H1 (cell line): Measurements from ENCODE around the gene ME1. TPM values are rescaled to one million over a fixed set of nuclear protein-coding genes. Genes with fewer than 3 reads are reported as not detected.

Experiments used
- CTCF ChIA-PET: fragments of 300-600 bp; sonication (Branson Sonifier 250); formaldehyde crosslinking; loops from one replicate; lab custom pipeline; 2021; ENCODE audit not compliant: partially characterized antibody; lab: Charles Lee
- POLR2A ChIA-PET: fragments of 300-600 bp; sonication (Branson Sonifier 250); formaldehyde crosslinking; loops from one replicate; lab custom pipeline; 2021; ENCODE audit warnings: inconsistent platforms; ENCODE audit not compliant: partially characterized antibody; lab: Charles Lee
- DNase-seq, 2 experiments: peaks; one replicate each; pipeline versions ENCODE4 v3.0.0 to v3.0.0-alpha.2; 2010 to 2022; ENCODE audit warnings: low spot score in 2 of 2, low read depth in 1 of 2, mixed read lengths in 1 of 2
- FAIRE-seq: peaks from 2 replicates; lab custom pipeline; 2011; peaks lifted over from hg19 to GRCh38; lab: Jason Lieb, UNC
- H2AFZ ChIP-seq: 2 replicates; pipeline ENCODE4 v1.8.1; 2012; ENCODE audit warnings: low read length, inconsistent platforms
- H2AK5ac ChIP-seq: 2 replicates; pipeline ENCODE4 v1.6.1; 2013; ENCODE audit warnings: low read depth, low read length
- H2BK120ac ChIP-seq: replicated peaks from 2 replicates; pipeline ENCODE3; 2013; ENCODE audit warnings: low read depth, low read length, inconsistent platforms
- H2BK12ac ChIP-seq: 2 replicates; pipeline ENCODE4 v1.6.1; 2013; ENCODE audit warnings: low read depth, low read length
- H2BK15ac ChIP-seq: 2 replicates; pipeline ENCODE4 v1.6.1; 2013; ENCODE audit warnings: low read length
- H2BK20ac ChIP-seq: 2 replicates; pipeline ENCODE4 v1.6.1; 2013; ENCODE audit warnings: low read length
- H2BK5ac ChIP-seq: 2 replicates; pipeline ENCODE4 v1.6.1; 2013; ENCODE audit warnings: low read depth, low read length
- H3K14ac ChIP-seq: 2 replicates; pipeline ENCODE4 v1.6.1; 2013; ENCODE audit warnings: inconsistent platforms; ENCODE audit not compliant: insufficient read length
- H3K18ac ChIP-seq: 2 replicates; pipeline ENCODE4 v1.6.1; 2013; ENCODE audit warnings: low read length; ENCODE audit errors: extremely low read depth
- H3K23ac ChIP-seq: 2 replicates; pipeline ENCODE4 v1.6.1; 2013; ENCODE audit warnings: inconsistent platforms; ENCODE audit not compliant: insufficient read length
- H3K23me2 ChIP-seq: 2 replicates; pipeline ENCODE4 v1.6.1; 2013; ENCODE audit warnings: low read depth, low read length
- H3K27ac ChIP-seq: 2 replicates; pipeline ENCODE4 v1.6.1; 2011; ENCODE audit warnings: low read depth, low read length, inconsistent platforms
- H3K27me3 ChIP-seq, 4 experiments: replicated peaks in 1 of 4; 1 replicate in 1 of 4; 2 replicates in 3 of 4; pipeline versions ENCODE4 v1.6.1 to v1.8.1; 2011 to 2013; ENCODE audit warnings: low read length in 3 of 4, mild to moderate bottlenecking in 3 of 4, inconsistent platforms in 2 of 4, mixed read lengths in 2 of 4, moderate library complexity in 1 of 4; ENCODE audit not compliant: control insufficient read depth in 3 of 4, insufficient read depth in 3 of 4; ENCODE audit errors: extremely low read depth in 1 of 4
- H3K36me3 ChIP-seq, 4 experiments: 2 replicates each; pipeline versions ENCODE4 v1.6.1 to v1.8.1; 2011 to 2013; ENCODE audit warnings: mild to moderate bottlenecking in 4 of 4, low read length in 3 of 4, moderate library complexity in 2 of 4, control low read depth in 1 of 4, inconsistent platforms in 1 of 4; ENCODE audit not compliant: insufficient read depth in 4 of 4, control insufficient read depth in 2 of 4
- H3K4ac ChIP-seq: replicated peaks from 2 replicates; pipeline ENCODE3; 2013; ENCODE audit warnings: low read length, low read depth, mixed read lengths, inconsistent platforms; ENCODE audit not compliant: insufficient read length
- H3K4me1 ChIP-seq, 4 experiments: replicated peaks in 1 of 4; 1 replicate in 1 of 4; 2 replicates in 3 of 4; pipeline versions ENCODE4 v1.6.1 to v1.8.1; 2011 to 2013; ENCODE audit warnings: low read length in 3 of 4, inconsistent platforms in 2 of 4, mixed read lengths in 1 of 4; ENCODE audit not compliant: insufficient read depth in 4 of 4, control insufficient read depth in 3 of 4
- H3K4me2 ChIP-seq, 2 experiments: 2 replicates each; pipeline versions ENCODE4 v1.6.1 to v1.8.1; 2011 to 2013; ENCODE audit warnings: low read depth in 2 of 2, low read length in 2 of 2, control low read depth in 1 of 2, inconsistent platforms in 1 of 2, mild to moderate bottlenecking in 1 of 2; ENCODE audit not compliant: insufficient read depth in 1 of 2
- H3K4me3 ChIP-seq, 4 experiments: fragments of 200-600, 300-600 bp in 1 of 4; sonication (generic), shearing (Covaris generic), sonication (Bioruptor Twin) in 1 of 4; 2 replicates each; pipeline versions ENCODE4 v1.5.1 to v1.8.1; 2011 to 2016; ENCODE audit warnings: low read length in 4 of 4, low read depth in 3 of 4, control low read depth in 2 of 4, inconsistent platforms in 2 of 4, mild to moderate bottlenecking in 2 of 4, mixed read lengths in 1 of 4, moderate library complexity in 1 of 4; ENCODE audit not compliant: insufficient read depth in 2 of 4; ENCODE audit errors: extremely low read depth in 1 of 4
- H3K56ac ChIP-seq: replicated peaks from 2 replicates; pipeline ENCODE3; 2013; ENCODE audit warnings: low read depth, mild to moderate bottlenecking, mixed read lengths, low read length, inconsistent platforms; ENCODE audit not compliant: insufficient read length
- H3K79me1 ChIP-seq: 2 replicates; pipeline ENCODE4 v1.6.1; 2013; ENCODE audit warnings: low read depth, low read length, control low read depth
- H3K79me2 ChIP-seq, 2 experiments: 2 replicates each; pipeline versions ENCODE4 v1.6.1 to v1.8.1; 2012 to 2013; ENCODE audit warnings: low read length in 2 of 2, mild to moderate bottlenecking in 2 of 2, inconsistent platforms in 1 of 2; ENCODE audit not compliant: insufficient read depth in 2 of 2, control insufficient read depth in 1 of 2
- H3K9ac ChIP-seq, 4 experiments: replicated peaks in 1 of 4; 1 replicate in 1 of 4; 2 replicates in 3 of 4; pipeline versions ENCODE4 v1.6.1 to v1.8.1; 2011 to 2013; ENCODE audit warnings: low read depth in 3 of 4, low read length in 3 of 4, control low read depth in 2 of 4, mild to moderate bottlenecking in 2 of 4, moderate library complexity in 2 of 4, inconsistent platforms in 1 of 4; ENCODE audit errors: extremely low read depth in 1 of 4
- H3K9me3 ChIP-seq, 2 experiments: 2 replicates each; pipeline versions ENCODE4 v1.6.1 to v1.8.1; 2012 to 2013; ENCODE audit warnings: mild to moderate bottlenecking in 2 of 2, moderate library complexity in 2 of 2, control low read depth in 1 of 2, inconsistent platforms in 1 of 2, low read depth in 1 of 2, low read length in 1 of 2, mixed read lengths in 1 of 2; ENCODE audit not compliant: insufficient read depth in 2 of 2
- H4K20me1 ChIP-seq, 2 experiments: replicated peaks in 1 of 2; 2 replicates each; pipeline versions ENCODE3 to v1.8.1; 2011 to 2013; ENCODE audit warnings: inconsistent platforms in 2 of 2, low read length in 2 of 2, mild to moderate bottlenecking in 1 of 2; ENCODE audit not compliant: insufficient read depth in 2 of 2, control insufficient read depth in 1 of 2
- H4K5ac ChIP-seq: 2 replicates; pipeline ENCODE4 v1.6.1; 2013; ENCODE audit warnings: low read length, low read depth, mixed read lengths, inconsistent platforms; ENCODE audit not compliant: insufficient read length
- H4K8ac ChIP-seq: 2 replicates; pipeline ENCODE4 v1.8.0; 2013; ENCODE audit warnings: mild to moderate bottlenecking, moderate library complexity, low read length, inconsistent platforms; ENCODE audit not compliant: insufficient read depth; ENCODE audit errors: extremely low read depth
- H4K91ac ChIP-seq: replicated peaks from 2 replicates; pipeline ENCODE3; 2013; ENCODE audit warnings: low read length, mixed read lengths, inconsistent platforms; ENCODE audit not compliant: insufficient read length
- CTBP2 ChIP-seq: IDR thresholded peaks from 2 replicates; pipeline ENCODE4 v1.7.0; 2011; ENCODE audit warnings: borderline replicate concordance, mild to moderate bottlenecking, moderate library complexity, mixed read lengths, low read length; ENCODE audit not compliant: insufficient read depth, insufficient read length
- EGR1 ChIP-seq: IDR thresholded peaks from 2 replicates; pipeline ENCODE4 v1.6.1; 2011; ENCODE audit warnings: low read depth, low read length, borderline replicate concordance
- GTF2F1 ChIP-seq: IDR thresholded peaks from 2 replicates; pipeline ENCODE4 v1.6.1; 2012; ENCODE audit warnings: low read depth, low read length, improper control_type of control experiment, borderline replicate concordance
- NANOG ChIP-seq: IDR thresholded peaks from 2 replicates; pipeline ENCODE4 v1.6.1; 2011; ENCODE audit warnings: low read length, low read depth, mild to moderate bottlenecking, inconsistent platforms; ENCODE audit not compliant: insufficient read depth, poor library complexity, severe bottlenecking
- POLR2AphosphoS5 ChIP-seq: IDR thresholded peaks from 2 replicates; pipeline ENCODE4 v1.6.1; 2011; ENCODE audit warnings: low read depth, low read length
- RAD21 ChIP-seq, 2 experiments: IDR thresholded peaks in 1 of 2; conservative IDR thresholded peaks in 1 of 2; 2 replicates each; pipeline ENCODE4 v1.6.1; 2011; ENCODE audit warnings: low read depth in 2 of 2, low read length in 2 of 2, improper control_type of control experiment in 1 of 2, inconsistent platforms in 1 of 2, mild to moderate bottlenecking in 1 of 2, moderate library complexity in 1 of 2
- RXRA ChIP-seq: IDR thresholded peaks from 2 replicates; pipeline ENCODE4 v1.6.1; 2011; ENCODE audit warnings: low read depth, mild to moderate bottlenecking, low read length, moderate library complexity; ENCODE audit not compliant: insufficient read depth
- SAP30 ChIP-seq: fragments of 300-600 bp; sonication (generic); IDR thresholded peaks from 2 replicates; pipeline ENCODE4 v1.7.1; 2012; ENCODE audit warnings: low read length, moderate library complexity, mild to moderate bottlenecking, inconsistent platforms; ENCODE audit not compliant: insufficient read depth, insufficient replicate concordance
- WGBS, 2 experiments: shearing (Covaris generic) in 1 of 2; methylation state at CpG; one replicate each; pipeline versions ENCODE4 v1.1.6 to v1.1.7; 2013 to 2015; ENCODE audit warnings: low lambda C conversion rate in 2 of 2, mixed read lengths in 2 of 2, inconsistent platforms in 1 of 2, low coverage in 1 of 2, missing lambda C conversion rate in 1 of 2; ENCODE audit not compliant: insufficient replicate concordance in 2 of 2, insufficient coverage in 1 of 2, insufficient read length in 1 of 2; ENCODE audit errors: extremely low coverage in 1 of 2, missing lambda C conversion rate in 1 of 2; 5-methylcytosine and 5-hydroxymethylcytosine counted together
- polyA plus RNA-seq, 7 experiments: library from polyadenylated mRNA; depleted of rRNA in 3 of 7; stranded (reverse) in 5 of 7; unstranded in 2 of 7; fragments of >200 nt in 5 of 7; fragments of 200-250 nt in 2 of 7; gene quantifications; 1 replicate in 5 of 7; 2 replicates in 1 of 7; 4 replicates in 1 of 7; pipeline versions ENCODE4 v1.2.1 to v1.2.3, GENCODE V29; 2011 to 2013; ENCODE audit warnings: missing spikeins in 2 of 7, mixed read lengths in 2 of 7
- total RNA-seq: library from RNA; stranded (reverse); fragmentation: NEBNext Ultra II Directional; extraction: Animal tissue kit (Norgen Biotek cat#: 25700); gene quantifications from 2 replicates; pipeline ENCODE4 v1.2.1, GENCODE V29; 2021

ME1 gene
- total and polyA plus RNA-seq, 2 of the 8 experiments (the other 6 are each of a cell fraction or from before 2014, with no cell fraction given) = 1.3 to 3.9 TPM

DNA sequence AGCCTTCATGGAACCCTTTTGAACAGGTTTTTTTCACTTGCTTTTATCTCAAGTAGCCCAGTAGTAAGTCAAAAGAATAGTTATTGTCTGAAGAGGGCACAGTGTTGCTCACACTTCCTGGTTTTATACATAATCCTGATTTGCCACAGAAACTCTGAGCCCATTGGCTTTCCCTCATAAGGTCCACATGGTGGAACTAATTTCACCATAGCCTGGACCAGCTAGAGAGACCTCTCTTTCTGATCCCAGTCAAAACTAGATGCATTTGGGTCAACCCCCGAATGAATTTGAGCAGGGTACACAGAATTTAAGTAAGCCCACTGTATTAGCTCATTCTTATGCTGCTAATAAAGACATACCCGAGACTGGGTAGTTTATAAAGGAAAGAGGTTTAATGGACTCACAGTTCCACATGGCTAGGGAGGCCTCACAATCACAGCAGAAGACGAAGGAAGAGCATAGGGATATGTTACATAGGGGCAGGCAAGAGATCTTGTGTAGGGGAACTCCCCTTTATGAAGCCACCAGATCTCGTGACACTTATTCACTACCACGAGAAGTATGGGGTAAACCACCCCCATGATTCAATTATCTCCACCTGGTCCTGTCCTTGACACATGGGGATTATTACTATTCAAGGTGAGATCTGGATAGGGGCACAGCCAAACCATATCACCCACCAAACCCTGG lies 231.5 kb downstream of the ME1 start:
- ChIA-PET POLR2A (no interaction called here), CTCF (interaction anchor here (0.6 to 8.9 kb wide), 4 partner anchors 17 to 149 kb away, joined by 3 to 42 read pairs (median 4); no protein-coding TSS in a partner anchor)
- no peak overlapping the region for H3K27ac ChIP-seq
- no peaks in the 10 kb centered on the region for H3K79me1 ChIP-seq
- H3K27me3 ChIP-seq = no peaks in the 10 kb centered on the region
- no peak overlapping the region for H2AK5ac ChIP-seq
- DNase-seq (no peak), FAIRE-seq (no peak)
- H3K36me3 ChIP-seq = peaks cover 0 to 7% (median 0%) of the 10 kb centered on the region in 4 experiments; a peak in 4 of 8 replicates
- no peak overlapping the region for H3K56ac ChIP-seq
- H3K4me1 ChIP-seq = no peaks in the 10 kb centered on the region
- H3K23me2 ChIP-seq = peaks cover under 1% of the 10 kb centered on the region
- no peak overlapping the region for H2BK15ac ChIP-seq
- H4K20me1 ChIP-seq = no peaks in the 10 kb centered on the region
- no peak overlapping the region for H3K4me3 ChIP-seq
- H2BK5ac ChIP-seq = no peak overlapping the region
- no peak overlapping the region for H4K5ac ChIP-seq
- H3K23ac ChIP-seq = no peak overlapping the region
- no peaks in the 10 kb centered on the region for H3K9me3 ChIP-seq
- H4K91ac ChIP-seq = no peak overlapping the region
- WGBS, 2 experiments = 93% methylated on average over 5 of the region's 5 CpGs; no CpG with 5 or more reads in 1 of the 2 experiments
- H3K9ac ChIP-seq = no peak overlapping the region
- no peak overlapping the region for H3K4ac ChIP-seq
- H3K4me2 ChIP-seq = no peak overlapping the region
- no peak overlapping the region for H2BK12ac ChIP-seq
- no peak overlapping the region for H4K8ac ChIP-seq
- no peak overlapping the region for H2AFZ ChIP-seq
- H3K18ac ChIP-seq = no peak overlapping the region
- H3K14ac ChIP-seq = no peak overlapping the region
- H2BK120ac ChIP-seq = no peak overlapping the region
- no peaks in the 10 kb centered on the region for H3K79me2 ChIP-seq
- no peak overlapping the region for H2BK20ac ChIP-seq
- no peak for TF ChIP-seq RAD21 (IDR thresholded peaks at IDR 0.05 in 1 of 2, conservative IDR thresholded peaks at IDR 0.05 in 1 of 2; ENCODE audit: low read depth in 2 of 2, low read length in 2 of 2)
- TF ChIP-seq SAP30 = no peak
- TF ChIP-seq POLR2AphosphoS5 = no peak
- TF ChIP-seq EGR1 = no peak
- TF ChIP-seq NANOG = no peak
- TF ChIP-seq RXRA = no peak
- no peak for TF ChIP-seq CTBP2
- no peak for TF ChIP-seq GTF2F1
